ENCODE measurements around the gene NELFB. TPM values are rescaled to one million over a fixed set of nuclear protein-coding genes. Genes with fewer than 3 reads are reported as not detected.

The NELFB gene
- total RNA-seq, 1 experiment from 2014 or later = 95.0 TPM

- no peak overlapping the region for H3K27ac Mint-ChIP-seq
- H3K4me1 Mint-ChIP-seq = peaks cover 10% of the 10 kb centered on the region
- DNase-seq (ENCODE audit: low spot score) = no peak
- no peaks in the 10 kb centered on the region for H3K9me3 Mint-ChIP-seq
- TF ChIP-seq, protein P1, sequence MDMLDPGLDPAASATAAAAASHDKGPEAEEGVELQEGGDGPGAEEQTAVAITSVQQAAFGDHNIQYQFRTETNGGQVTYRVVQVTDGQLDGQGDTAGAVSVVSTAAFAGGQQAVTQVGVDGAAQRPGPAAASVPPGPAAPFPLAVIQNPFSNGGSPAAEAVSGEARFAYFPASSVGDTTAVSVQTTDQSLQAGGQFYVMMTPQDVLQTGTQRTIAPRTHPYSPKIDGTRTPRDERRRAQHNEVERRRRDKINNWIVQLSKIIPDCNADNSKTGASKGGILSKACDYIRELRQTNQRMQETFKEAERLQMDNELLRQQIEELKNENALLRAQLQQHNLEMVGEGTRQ (CRISPR knock-in tag; IDR thresholded peaks at IDR 0.05) = no peak
- TF ChIP-seq ZNF121 (CRISPR knock-in tag; IDR thresholded peaks at IDR 0.05) (no peak), NFATC4 (CRISPR knock-in tag; IDR thresholded peaks at IDR 0.05) (no peak), ZNF281 (CRISPR knock-in tag; IDR thresholded peaks at IDR 0.05) (no peak), MLX (CRISPR knock-in tag; IDR thresholded peaks at IDR 0.05) (no peak), MYBL2 (CRISPR knock-in tag; IDR thresholded peaks at IDR 0.05) (no peak), GTF2I (CRISPR knock-in tag; conservative IDR thresholded peaks at IDR 0.05) (no peak), CBFB (CRISPR knock-in tag; IDR thresholded peaks at IDR 0.05; ENCODE audit: low read depth) (no peak), ESRRA (CRISPR knock-in tag; IDR thresholded peaks at IDR 0.05; ENCODE audit: borderline replicate concordance) (no peak), IRF1 (CRISPR knock-in tag; IDR thresholded peaks at IDR 0.05) (no peak), USF1 (CRISPR knock-in tag; IDR thresholded peaks at IDR 0.05) (no peak)
- TF ChIP-seq, protein P2, sequence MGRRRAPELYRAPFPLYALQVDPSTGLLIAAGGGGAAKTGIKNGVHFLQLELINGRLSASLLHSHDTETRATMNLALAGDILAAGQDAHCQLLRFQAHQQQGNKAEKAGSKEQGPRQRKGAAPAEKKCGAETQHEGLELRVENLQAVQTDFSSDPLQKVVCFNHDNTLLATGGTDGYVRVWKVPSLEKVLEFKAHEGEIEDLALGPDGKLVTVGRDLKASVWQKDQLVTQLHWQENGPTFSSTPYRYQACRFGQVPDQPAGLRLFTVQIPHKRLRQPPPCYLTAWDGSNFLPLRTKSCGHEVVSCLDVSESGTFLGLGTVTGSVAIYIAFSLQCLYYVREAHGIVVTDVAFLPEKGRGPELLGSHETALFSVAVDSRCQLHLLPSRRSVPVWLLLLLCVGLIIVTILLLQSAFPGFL (CRISPR knock-in tag; IDR thresholded peaks at IDR 0.05; ENCODE audit: borderline replicate concordance) = no peak
- TF ChIP-seq, protein P3, sequence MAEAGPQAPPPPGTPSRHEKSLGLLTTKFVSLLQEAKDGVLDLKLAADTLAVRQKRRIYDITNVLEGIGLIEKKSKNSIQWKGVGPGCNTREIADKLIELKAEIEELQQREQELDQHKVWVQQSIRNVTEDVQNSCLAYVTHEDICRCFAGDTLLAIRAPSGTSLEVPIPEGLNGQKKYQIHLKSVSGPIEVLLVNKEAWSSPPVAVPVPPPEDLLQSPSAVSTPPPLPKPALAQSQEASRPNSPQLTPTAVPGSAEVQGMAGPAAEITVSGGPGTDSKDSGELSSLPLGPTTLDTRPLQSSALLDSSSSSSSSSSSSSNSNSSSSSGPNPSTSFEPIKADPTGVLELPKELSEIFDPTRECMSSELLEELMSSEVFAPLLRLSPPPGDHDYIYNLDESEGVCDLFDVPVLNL (CRISPR knock-in tag; IDR thresholded peaks at IDR 0.05; ENCODE audit: borderline replicate concordance, low read depth) = no peak
- no peak for ATAC-seq
- H3K36me3 Mint-ChIP-seq = no peaks in the 10 kb centered on the region
- no peaks in the 10 kb centered on the region for H3K27me3 Mint-ChIP-seq (ENCODE audit: low read depth)
- POLR2A ChIA-PET = no interaction called here
- no peak overlapping the region for H3K4me3 Mint-ChIP-seq
- CTCF ChIA-PET = interaction anchor here (0.9 to 2.9 kb wide), 4 partner anchors 9 to 111 kb away, joined by 3 to 15 read pairs (median 6); partner anchors contain the start of genes EXD3, NOXA1 and NRARP
Observed at GRCh38 chr9:137311986-137312851, 57.1 kb downstream of the NELFB start.

GRCh38 chr9:137312852-137313325 is 57.8 kb downstream of the NELFB start:
- no peak overlapping the region for H3K4me3 Mint-ChIP-seq
- H3K4me1 Mint-ChIP-seq = peaks cover 5% of the 10 kb centered on the region; the same call in 1 of the 2 replicates
- no peaks in the 10 kb centered on the region for H3K36me3 Mint-ChIP-seq
- no peaks in the 10 kb centered on the region for H3K27me3 Mint-ChIP-seq (ENCODE audit: low read depth)
- POLR2A ChIA-PET = no interaction called here
- CTCF ChIA-PET = interaction anchor here (0.9 to 2.9 kb wide), 3 partner anchors 10 to 110 kb away, joined by 3 to 15 read pairs (median 3); partner anchors contain the start of genes EXD3, NOXA1 and NRARP
- no peak for DNase-seq (ENCODE audit: low spot score)
- no peak for ATAC-seq
- H3K9me3 Mint-ChIP-seq = no peaks in the 10 kb centered on the region
- no peak overlapping the region for H3K27ac Mint-ChIP-seq
- TF ChIP-seq ZNF232 (CRISPR knock-in tag; IDR thresholded peaks at IDR 0.05) (no peak), NFATC4 (CRISPR knock-in tag; IDR thresholded peaks at IDR 0.05) (no peak), ERG (CRISPR knock-in tag; IDR thresholded peaks at IDR 0.05) (no peak), IRF2 (CRISPR knock-in tag; IDR thresholded peaks at IDR 0.05; ENCODE audit: borderline replicate concordance, low read depth) (no peak), ATF1 (CRISPR knock-in tag; IDR thresholded peaks at IDR 0.05) (no peak)
- TF ChIP-seq, protein P4, sequence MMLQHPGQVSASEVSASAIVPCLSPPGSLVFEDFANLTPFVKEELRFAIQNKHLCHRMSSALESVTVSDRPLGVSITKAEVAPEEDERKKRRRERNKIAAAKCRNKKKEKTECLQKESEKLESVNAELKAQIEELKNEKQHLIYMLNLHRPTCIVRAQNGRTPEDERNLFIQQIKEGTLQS (CRISPR knock-in tag; conservative IDR thresholded peaks at IDR 0.05) = no peak
- TF ChIP-seq, protein P5, sequence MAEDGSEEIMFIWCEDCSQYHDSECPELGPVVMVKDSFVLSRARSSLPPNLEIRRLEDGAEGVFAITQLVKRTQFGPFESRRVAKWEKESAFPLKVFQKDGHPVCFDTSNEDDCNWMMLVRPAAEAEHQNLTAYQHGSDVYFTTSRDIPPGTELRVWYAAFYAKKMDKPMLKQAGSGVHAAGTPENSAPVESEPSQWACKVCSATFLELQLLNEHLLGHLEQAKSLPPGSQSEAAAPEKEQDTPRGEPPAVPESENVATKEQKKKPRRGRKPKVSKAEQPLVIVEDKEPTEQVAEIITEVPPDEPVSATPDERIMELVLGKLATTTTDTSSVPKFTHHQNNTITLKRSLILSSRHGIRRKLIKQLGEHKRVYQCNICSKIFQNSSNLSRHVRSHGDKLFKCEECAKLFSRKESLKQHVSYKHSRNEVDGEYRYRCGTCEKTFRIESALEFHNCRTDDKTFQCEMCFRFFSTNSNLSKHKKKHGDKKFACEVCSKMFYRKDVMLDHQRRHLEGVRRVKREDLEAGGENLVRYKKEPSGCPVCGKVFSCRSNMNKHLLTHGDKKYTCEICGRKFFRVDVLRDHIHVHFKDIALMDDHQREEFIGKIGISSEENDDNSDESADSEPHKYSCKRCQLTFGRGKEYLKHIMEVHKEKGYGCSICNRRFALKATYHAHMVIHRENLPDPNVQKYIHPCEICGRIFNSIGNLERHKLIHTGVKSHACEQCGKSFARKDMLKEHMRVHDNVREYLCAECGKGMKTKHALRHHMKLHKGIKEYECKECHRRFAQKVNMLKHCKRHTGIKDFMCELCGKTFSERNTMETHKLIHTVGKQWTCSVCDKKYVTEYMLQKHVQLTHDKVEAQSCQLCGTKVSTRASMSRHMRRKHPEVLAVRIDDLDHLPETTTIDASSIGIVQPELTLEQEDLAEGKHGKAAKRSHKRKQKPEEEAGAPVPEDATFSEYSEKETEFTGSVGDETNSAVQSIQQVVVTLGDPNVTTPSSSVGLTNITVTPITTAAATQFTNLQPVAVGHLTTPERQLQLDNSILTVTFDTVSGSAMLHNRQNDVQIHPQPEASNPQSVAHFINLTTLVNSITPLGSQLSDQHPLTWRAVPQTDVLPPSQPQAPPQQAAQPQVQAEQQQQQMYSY (CRISPR knock-in tag; IDR thresholded peaks at IDR 0.05) = no peak

Data from WTC11 (cell line).